OCI-LY1 (cell line): Measurements from ENCODE around the gene GOLGA1.

Experiments used
- H2AFZ ChIP-seq: fragments of 200-600 bp; sonication (generic), shearing (Covaris generic); 2 replicates; pipeline ENCODE4 v1.6.0; 2014; ENCODE audit warnings: antibody characterized with exemption, mild to moderate bottlenecking, low read length
- H3F3A ChIP-seq: fragments of 200-600 bp; sonication (generic), shearing (Covaris generic); 2 replicates; pipeline ENCODE4 v1.6.0; 2014; ENCODE audit warnings: mild to moderate bottlenecking, antibody characterized with exemption, low read length, moderate library complexity; ENCODE audit not compliant: insufficient read depth
- H3K27ac ChIP-seq: fragments of 200-600 bp; sonication (generic); 2 replicates; pipeline ENCODE4 v1.5.1; 2014; ENCODE audit warnings: low read length, mixed run types, mild to moderate bottlenecking, low read depth; ENCODE audit not compliant: poor library complexity, severe bottlenecking
- H3K27me3 ChIP-seq: fragments of 200-600 bp; sonication (generic); 2 replicates; pipeline ENCODE4 v1.6.0; 2014; ENCODE audit warnings: antibody characterized with exemption, mild to moderate bottlenecking, low read length, moderate library complexity; ENCODE audit not compliant: insufficient read depth
- H3K36me3 ChIP-seq: fragments of 200-600 bp; sonication (generic); 2 replicates; pipeline ENCODE4 v1.6.1; 2014; ENCODE audit warnings: mild to moderate bottlenecking, antibody characterized with exemption, low read length, moderate library complexity, mixed read lengths; ENCODE audit not compliant: insufficient read depth
- H3K4me1 ChIP-seq: fragments of 200-600 bp; sonication (generic); 2 replicates; pipeline ENCODE4 v1.5.1; 2014; ENCODE audit warnings: mild to moderate bottlenecking, low read length, moderate library complexity; ENCODE audit not compliant: insufficient read depth, severe bottlenecking
- H3K4me2 ChIP-seq: fragments of 200-600 bp; sonication (generic), shearing (Covaris generic); 2 replicates; pipeline ENCODE4 v1.6.1; 2014; ENCODE audit warnings: low read length
- H3K4me3 ChIP-seq: fragments of 200-600 bp; sonication (generic); 2 replicates; pipeline ENCODE4 v1.5.1; 2014; ENCODE audit warnings: low read length, low read depth, mild to moderate bottlenecking, mixed read lengths; ENCODE audit not compliant: poor library complexity, severe bottlenecking
- H3K79me2 ChIP-seq: fragments of 200-600 bp; shearing (Covaris generic); 2 replicates; pipeline ENCODE4 v1.6.1; 2016; ENCODE audit warnings: mixed run types, low read length, mixed read lengths; ENCODE audit not compliant: insufficient read depth
- H3K9ac ChIP-seq: fragments of 200-600 bp; sonication (generic), shearing (Covaris generic); 2 replicates; pipeline ENCODE4 v1.6.1; 2014; ENCODE audit warnings: mild to moderate bottlenecking, low read length, mixed read lengths
- H3K9me2 ChIP-seq: fragments of 200-600 bp; sonication (generic), shearing (Covaris generic); 2 replicates; pipeline ENCODE4 v1.6.1; 2014; ENCODE audit warnings: low read depth, mild to moderate bottlenecking, low read length, mixed read lengths
- H3K9me3 ChIP-seq: fragments of 200-600 bp; shearing (Covaris generic); 2 replicates; pipeline ENCODE4 v1.6.1; 2014; ENCODE audit warnings: low read length, mixed read lengths
- H4K20me1 ChIP-seq: fragments of 200-600 bp; sonication (generic), shearing (Covaris generic); 2 replicates; pipeline ENCODE4 v1.6.0; 2016; ENCODE audit warnings: mild to moderate bottlenecking, low read length; ENCODE audit not compliant: insufficient read depth
- CTCF ChIP-seq: fragments of 200-600 bp; sonication (generic), shearing (Covaris generic); IDR thresholded peaks from 2 replicates; pipeline ENCODE4 v1.5.1; 2017; ENCODE audit warnings: mild to moderate bottlenecking, antibody characterized with exemption, low read length, moderate library complexity, mixed read lengths
- EZH2 ChIP-seq: fragments of 200-600 bp; sonication (generic), shearing (Covaris generic); IDR thresholded peaks from 2 replicates; pipeline ENCODE4 v1.8.0; 2017; ENCODE audit warnings: borderline replicate concordance, mixed run types, mild to moderate bottlenecking, antibody characterized with exemption, low read length, moderate library complexity, mixed read lengths

Gene GOLGA1

GRCh38 chr9:124877021-124877782, 63.7 kb downstream of the GOLGA1 start:
- Histone ChIP-seq H3K36me3 (peaks cover 84% of the 10 kb centered on the region), H3F3A (no peaks in the 10 kb centered on the region)

GRCh38 chr9:124875501-124875900, 65.4 kb downstream of the GOLGA1 start:
- Histone ChIP-seq H3K79me2 (peaks cover 24% of the 10 kb centered on the region), H3K4me2 (no peak overlapping the region), H2AFZ (no peak overlapping the region), H3K9ac (no peak overlapping the region), H3K27me3 (no peaks in the 10 kb centered on the region), H3K9me3 (no peaks in the 10 kb centered on the region), H3K9me2 (no peaks in the 10 kb centered on the region), H3K4me3 (no peak overlapping the region), H3K36me3 (peaks cover 79% of the 10 kb centered on the region), H3K27ac (no peak overlapping the region), H4K20me1 (no peaks in the 10 kb centered on the region), H3F3A (no peaks in the 10 kb centered on the region), H3K4me1 (peaks cover 35% of the 10 kb centered on the region)
- TF ChIP-seq EZH2: no peak
- TF ChIP-seq CTCF: no peak

More at GRCh38 chr9:124877021-124877782, 63.7 kb downstream of the GOLGA1 start:
- Histone ChIP-seq H3K4me1 (peaks cover 28% of the 10 kb centered on the region), H3K79me2 (peaks cover 7% of the 10 kb centered on the region; the same call in 1 of the 2 replicates), H3K9ac (no peak overlapping the region), H3K9me3 (no peaks in the 10 kb centered on the region), H3K4me3 (no peak overlapping the region), H3K27me3 (no peaks in the 10 kb centered on the region), H4K20me1 (no peaks in the 10 kb centered on the region), H3K4me2 (no peak overlapping the region), H3K9me2 (no peaks in the 10 kb centered on the region), H2AFZ (no peak overlapping the region), H3K27ac (no peak overlapping the region)
- TF ChIP-seq CTCF (no peak), EZH2 (no peak)

GRCh38 chr9:124873664-124874063, 67.2 kb downstream of the GOLGA1 start:
- H3F3A ChIP-seq: no peaks in the 10 kb centered on the region
- H3K36me3 ChIP-seq: peaks cover 63% of the 10 kb centered on the region
- no peak overlapping the region for H2AFZ ChIP-seq
- no peaks in the 10 kb centered on the region for H3K27me3 ChIP-seq
- H3K79me2 ChIP-seq: peaks cover 31% of the 10 kb centered on the region
- H3K9me2 ChIP-seq: no peaks in the 10 kb centered on the region
- H3K9ac ChIP-seq: no peak overlapping the region
- H3K4me3 ChIP-seq: no peak overlapping the region
- no peak overlapping the region for H3K4me2 ChIP-seq
- H3K9me3 ChIP-seq: no peaks in the 10 kb centered on the region
- peaks cover 31% of the 10 kb centered on the region for H3K4me1 ChIP-seq
- H4K20me1 ChIP-seq: no peaks in the 10 kb centered on the region
- TF ChIP-seq EZH2: no peak
- TF ChIP-seq CTCF: no peak
- no peak overlapping the region for H3K27ac ChIP-seq
